ENCODE results near the gene EBI3.
A peak's percentile ranks its signal among the peaks of the same experiment; 100 is the strongest.
"Not testable (repeated sequence)": the region's sequence is repeated elsewhere in the genome, so short reads cannot be mapped to it uniquely, and the experiment has no call there.

EBI3 gene

DNA sequence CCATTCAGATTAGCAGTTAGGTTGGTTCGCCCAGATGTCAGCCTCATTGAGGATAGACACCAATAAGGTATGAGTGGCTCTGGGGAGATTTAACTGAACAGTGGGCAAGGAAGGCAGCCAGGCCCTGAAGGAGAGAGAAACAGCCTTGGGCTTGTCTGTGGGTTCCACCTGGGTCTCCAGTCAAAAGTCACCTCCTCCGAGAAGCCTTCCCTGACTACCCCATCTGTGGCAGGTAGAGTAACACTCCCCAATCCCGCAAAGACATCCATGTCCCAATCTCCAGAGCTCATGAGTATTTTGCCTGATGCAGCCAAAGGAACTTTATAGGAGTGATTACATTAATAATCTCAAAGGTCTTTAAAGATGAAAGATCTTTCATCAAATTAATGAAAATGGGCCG is 9.5 kb downstream of the EBI3 start:
- no peak for TF ChIP-seq GATA1 (IDR thresholded peaks at IDR 0.05; ENCODE audit: low read depth, low read length)
- no peak for TF ChIP-seq POLR2A (IDR thresholded peaks at IDR 0.05; ENCODE audit: low read length)
- no peak for DNase-seq

DNA sequence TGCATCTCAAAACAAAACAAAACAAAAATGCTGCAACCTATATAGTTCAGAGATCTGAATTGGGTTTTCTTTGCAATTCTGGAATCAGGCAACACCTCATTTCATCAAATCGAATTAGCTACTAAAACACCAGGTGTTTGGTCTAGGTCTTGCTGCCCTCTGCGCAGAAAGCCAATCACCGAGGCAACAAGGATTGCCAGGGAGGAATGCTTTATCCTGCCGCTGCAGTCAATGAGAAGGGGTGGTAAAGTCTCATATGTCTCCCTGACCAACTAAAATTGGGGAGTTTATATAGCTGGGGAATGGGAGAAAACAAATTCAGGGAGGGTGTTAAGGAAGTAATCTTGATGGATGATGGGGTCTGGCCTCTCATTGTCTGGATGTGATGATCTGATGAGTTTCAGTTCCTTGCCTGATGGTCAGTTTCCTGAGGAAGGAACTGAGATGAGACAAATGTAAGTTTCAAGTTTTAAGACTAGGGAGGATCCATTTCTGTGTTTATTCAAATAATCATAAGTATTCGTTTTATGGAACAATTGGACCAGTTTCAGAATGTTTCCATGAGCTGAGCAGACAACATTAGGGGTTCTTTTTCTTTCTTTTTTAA is 12.6 kb downstream of the EBI3 start:
- DNase-seq, result no peak
- TF ChIP-seq GATA1 (IDR thresholded peaks at IDR 0.05; ENCODE audit: low read depth, low read length) (no peak), POLR2A (IDR thresholded peaks at IDR 0.05; ENCODE audit: low read length) (no peak)

DNA sequence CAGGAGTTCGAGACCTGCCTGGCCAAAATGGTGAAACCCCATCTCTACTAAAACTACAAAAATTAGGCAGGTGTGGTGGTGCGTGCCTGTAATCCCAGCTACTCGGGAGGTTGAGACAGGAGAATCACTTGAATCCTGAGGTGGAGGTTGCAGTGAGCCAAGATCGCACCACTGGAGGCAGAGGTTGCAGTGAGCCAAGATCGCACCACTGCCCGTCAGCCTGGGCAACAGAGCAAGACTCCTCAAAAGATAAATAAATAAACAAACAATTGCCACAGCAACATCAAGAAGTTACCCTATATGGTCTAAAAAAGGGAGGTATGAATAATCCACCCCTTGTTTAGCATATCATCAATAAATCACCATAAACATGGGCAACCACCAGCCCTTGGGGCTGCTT is 16.6 kb downstream of the EBI3 start:
- not testable (repeated sequence) for DNase-seq

DNA sequence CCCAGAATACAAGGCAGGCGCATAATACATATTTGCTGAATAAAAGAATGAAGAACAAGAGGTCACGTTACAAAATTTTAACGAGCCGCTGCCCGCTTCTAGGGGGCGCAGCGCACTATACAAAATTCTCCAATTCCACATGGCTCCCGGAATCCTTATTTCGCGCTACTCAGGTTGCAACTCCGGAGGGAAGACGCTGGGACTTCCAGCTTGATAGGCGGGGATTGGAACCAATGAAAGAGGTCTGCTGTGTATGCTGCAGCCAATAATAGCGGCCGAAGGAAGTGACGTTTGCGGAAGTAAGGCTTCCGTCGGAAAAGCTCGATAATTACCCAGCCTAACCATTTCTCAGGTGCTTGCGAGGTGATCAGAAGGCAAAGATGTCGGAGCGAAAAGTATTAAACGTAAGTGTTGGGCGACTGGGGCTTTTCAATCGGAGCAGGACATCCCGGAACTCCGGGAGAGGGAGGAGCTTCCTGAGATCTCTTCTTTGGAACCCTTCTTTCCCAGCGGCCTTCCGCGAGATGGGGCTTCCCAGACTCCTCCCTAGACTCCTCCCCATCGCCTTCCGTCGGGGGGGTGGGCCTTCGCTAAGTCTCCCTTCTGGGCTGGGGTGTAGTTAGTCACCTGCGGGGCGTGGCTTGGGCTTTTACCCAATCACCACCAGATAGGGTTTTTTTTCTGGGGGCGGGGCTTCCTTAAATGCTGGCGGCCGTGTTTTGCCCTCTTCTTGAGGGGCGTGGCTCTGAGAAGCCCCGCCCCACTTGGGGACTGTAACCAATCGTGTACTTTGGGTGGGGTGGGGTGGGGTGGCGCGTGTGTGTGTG is 17.7 kb downstream of the EBI3 start, which contains the start of gene YJU2:
Gene YJU2, plus strand, starts transcription at position 314 of the 827 bp plus-strand sequence. Its CDS starts 67 bp downstream, at position 381.
- peak; percentile 99 for DNase-seq
- no peak for TF ChIP-seq GATA1 (IDR thresholded peaks at IDR 0.05; ENCODE audit: low read depth, low read length)
- peak; percentile 89 for TF ChIP-seq POLR2A (IDR thresholded peaks at IDR 0.05; ENCODE audit: low read length)

DNA sequence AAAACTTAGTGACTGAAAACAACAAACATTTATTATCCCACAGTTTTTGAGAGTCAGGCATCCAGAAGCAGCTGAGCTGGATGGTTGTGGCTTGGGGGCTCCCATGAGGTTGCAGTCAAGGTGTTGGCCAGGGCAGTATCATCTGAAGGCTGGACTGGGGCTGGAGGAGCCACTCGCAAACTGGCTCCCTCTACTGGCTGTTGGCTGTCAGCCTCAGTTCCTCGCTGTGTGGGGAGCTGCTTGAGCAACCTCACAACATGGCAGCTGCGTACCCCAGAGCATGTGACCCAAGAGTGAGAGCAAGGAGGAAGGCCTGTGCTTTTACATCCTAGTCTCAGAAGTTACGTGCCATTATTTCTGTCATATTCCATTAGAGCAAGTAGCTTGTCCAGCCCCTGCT is 27.2 kb downstream of the EBI3 start:
- DNase-seq, result peak in 1 of 2 experiments; percentile 24
- TF ChIP-seq POLR2A (IDR thresholded peaks at IDR 0.05; ENCODE audit: low read length) (no peak), GATA1 (IDR thresholded peaks at IDR 0.05; ENCODE audit: low read depth, low read length) (no peak)

DNA sequence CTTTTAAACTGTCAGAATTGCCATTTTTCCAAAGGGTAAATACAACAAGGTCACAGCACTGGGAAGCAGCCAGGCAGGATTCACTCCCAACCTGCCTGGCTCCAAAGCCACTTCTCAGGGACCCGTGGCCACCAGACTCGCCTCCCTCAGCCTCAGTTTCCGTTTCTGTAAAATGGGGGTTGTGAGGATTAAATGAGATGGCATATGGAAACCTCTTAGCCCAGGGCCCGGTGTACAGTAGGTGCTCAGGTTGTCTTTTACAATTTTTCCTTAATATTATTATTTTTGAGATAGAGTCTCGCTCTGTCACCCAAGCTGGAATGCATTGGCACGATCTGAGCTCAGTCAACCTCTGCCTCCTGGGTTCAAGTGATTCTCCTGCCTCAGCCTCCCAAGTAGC is 27.7 kb downstream of the EBI3 start:
- no peak for TF ChIP-seq POLR2A (IDR thresholded peaks at IDR 0.05; ENCODE audit: low read length)
- TF ChIP-seq GATA1 (IDR thresholded peaks at IDR 0.05; ENCODE audit: low read depth, low read length), result no peak
- DNase-seq, result no peak

DNA sequence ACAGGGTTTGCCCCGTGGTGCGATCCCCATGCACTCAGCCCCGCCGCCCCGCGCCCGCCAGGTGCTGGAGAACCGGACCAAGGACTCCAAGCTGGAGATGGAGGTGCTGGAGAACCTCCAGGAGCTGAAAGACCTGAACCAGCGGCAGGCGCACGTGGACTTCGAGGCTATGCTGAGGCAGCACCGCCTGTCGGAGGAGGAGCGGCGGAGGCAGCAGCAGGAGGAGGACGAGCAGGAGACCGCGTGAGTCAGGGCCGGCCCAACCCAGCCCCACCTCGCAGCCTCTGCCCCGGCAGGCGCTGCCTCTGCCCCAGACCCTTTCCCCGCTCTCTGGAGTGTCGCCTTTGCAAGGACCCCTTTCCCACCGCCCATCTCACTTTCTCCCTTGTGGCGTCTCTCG is 28.9 kb downstream of the EBI3 start:
- no peak for DNase-seq

DNA sequence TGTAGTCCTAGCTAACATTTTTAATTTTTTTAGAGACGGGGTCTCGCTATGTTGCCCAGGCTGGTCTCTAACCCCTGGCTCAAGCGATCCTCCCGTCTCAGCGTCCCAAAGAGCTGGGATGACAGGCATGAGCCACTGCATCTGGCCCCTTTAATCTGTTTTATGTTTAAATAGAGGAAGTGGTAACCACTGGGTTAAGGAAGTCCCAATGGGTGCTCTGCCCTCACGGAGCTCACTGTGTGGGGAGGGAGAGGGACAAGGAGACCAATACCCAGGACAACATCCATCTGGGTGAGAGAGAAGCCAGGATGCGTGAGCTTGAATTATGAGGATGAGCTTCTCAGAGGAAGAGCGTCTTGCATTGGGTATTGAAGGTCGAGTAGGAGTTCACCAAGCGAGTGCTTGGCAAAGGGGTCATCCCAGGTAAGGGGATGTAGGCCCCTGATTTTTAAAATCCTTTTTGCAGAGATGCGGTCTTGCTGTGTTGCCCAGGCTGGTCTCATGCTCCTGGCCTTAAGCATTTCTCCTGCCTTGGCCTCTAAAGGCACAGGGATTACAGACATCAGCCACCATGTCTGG is 31.4 kb downstream of the EBI3 start:
- no peak for DNase-seq
- no peak for TF ChIP-seq GATA1 (IDR thresholded peaks at IDR 0.05; ENCODE audit: low read depth, low read length)
- no peak for TF ChIP-seq POLR2A (IDR thresholded peaks at IDR 0.05; ENCODE audit: low read length)

More for the DNA sequence above, 28.9 kb downstream of the EBI3 start:
- TF ChIP-seq GATA1 (IDR thresholded peaks at IDR 0.05; ENCODE audit: low read depth, low read length) (no peak), POLR2A (IDR thresholded peaks at IDR 0.05; ENCODE audit: low read length) (no peak)

DNA sequence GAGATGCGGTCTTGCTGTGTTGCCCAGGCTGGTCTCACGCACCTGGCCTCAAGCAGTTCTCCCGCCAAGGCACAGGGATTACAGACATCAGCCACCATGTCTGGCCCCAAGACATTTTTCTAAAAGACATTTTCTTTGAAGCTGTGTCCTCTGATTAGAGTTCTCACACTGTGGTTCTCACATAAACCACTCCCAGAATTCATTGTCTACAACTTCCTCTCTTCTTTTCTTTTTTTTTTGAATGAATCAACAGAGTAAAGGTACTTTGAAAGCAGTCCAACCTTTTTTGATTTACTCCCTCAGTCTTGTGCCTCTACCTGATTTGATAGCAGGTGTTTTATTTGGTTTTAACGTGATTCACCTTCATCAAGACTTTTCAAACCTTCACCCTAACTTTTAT is 35.5 kb downstream of the EBI3 start:
- TF ChIP-seq POLR2A (IDR thresholded peaks at IDR 0.05; ENCODE audit: low read length) (no peak), GATA1 (IDR thresholded peaks at IDR 0.05; ENCODE audit: low read depth, low read length) (no peak)
- DNase-seq, result no peak

DNA sequence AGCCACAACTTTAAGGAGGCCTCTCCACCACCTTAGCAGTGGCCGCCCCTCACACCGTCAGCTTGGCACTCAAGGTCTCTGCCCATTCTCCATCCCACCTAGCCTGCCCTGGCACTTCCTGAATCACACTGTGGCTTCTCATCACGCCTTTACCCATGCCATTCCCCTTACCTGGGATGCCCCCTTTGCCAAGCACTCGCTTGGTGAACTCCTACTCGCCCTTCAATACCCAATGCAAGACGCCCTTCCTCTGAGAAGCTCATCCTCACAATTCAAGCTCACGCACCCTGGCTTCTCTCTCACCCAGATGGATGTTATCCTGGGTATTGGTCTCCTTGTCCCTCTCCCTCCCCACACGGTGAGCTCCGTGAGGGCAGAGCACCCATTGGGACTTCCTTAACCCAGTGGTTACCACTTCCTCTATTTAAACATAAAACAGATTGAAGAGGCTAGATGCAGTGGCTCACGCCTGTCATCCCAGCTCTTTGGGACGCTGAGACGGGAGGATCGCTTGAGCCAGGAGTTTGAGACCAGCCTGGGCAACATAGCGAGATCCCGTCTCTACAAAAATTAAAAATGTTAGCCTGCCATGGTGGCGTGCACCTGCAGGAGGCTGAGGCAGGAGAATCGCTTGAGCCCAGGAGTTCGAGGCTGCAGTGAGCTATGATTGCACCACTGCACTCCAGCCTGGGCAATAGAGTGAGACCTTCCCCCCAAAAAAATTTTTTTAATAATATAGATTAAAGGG is 37.1 kb downstream of the EBI3 start:
- TF ChIP-seq POLR2A (IDR thresholded peaks at IDR 0.05; ENCODE audit: low read length) (no peak), GATA1 (IDR thresholded peaks at IDR 0.05; ENCODE audit: low read depth, low read length) (no peak)
- DNase-seq, result no peak

DNA sequence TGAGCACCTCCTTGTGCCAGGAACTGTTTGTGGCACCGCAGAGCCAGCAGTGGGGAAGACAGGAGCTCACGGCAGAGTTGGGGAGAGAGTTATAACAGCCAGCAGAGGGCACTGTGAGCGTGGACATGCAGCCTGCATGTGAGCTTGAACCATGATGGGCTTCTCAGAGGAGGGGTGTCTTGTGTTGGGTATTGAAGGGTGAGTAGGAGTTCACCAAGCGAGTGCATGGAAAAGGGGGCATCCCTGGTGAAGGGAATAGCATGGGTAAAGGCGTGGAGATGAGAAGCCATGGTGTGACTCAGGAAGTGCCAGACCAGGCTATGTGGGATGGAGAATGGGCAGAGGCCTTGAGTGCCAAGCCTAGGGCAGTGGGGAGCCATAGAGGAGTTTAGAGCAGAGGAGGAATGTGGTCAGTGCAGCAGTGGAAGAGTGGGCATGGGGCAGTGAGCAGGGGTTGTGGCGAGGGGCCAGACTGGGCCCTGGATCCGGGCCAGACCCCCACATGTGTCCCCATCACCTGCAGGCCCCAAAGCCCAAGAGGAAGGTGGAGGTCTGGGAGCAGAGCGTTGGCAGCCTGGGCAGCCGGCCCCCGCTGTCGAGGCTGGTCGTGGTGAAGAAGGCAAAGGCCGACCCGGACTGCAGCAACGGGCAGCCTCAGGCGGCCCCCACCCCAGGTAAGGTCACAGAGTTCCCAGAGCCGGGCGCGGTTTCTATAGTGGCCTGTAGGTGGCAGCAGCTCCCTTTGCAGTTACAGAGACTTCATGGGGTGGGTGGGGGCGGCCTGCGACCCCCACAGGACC is 38.0 kb downstream of the EBI3 start:
- peak; percentile 81 to 85 for DNase-seq

DNA sequence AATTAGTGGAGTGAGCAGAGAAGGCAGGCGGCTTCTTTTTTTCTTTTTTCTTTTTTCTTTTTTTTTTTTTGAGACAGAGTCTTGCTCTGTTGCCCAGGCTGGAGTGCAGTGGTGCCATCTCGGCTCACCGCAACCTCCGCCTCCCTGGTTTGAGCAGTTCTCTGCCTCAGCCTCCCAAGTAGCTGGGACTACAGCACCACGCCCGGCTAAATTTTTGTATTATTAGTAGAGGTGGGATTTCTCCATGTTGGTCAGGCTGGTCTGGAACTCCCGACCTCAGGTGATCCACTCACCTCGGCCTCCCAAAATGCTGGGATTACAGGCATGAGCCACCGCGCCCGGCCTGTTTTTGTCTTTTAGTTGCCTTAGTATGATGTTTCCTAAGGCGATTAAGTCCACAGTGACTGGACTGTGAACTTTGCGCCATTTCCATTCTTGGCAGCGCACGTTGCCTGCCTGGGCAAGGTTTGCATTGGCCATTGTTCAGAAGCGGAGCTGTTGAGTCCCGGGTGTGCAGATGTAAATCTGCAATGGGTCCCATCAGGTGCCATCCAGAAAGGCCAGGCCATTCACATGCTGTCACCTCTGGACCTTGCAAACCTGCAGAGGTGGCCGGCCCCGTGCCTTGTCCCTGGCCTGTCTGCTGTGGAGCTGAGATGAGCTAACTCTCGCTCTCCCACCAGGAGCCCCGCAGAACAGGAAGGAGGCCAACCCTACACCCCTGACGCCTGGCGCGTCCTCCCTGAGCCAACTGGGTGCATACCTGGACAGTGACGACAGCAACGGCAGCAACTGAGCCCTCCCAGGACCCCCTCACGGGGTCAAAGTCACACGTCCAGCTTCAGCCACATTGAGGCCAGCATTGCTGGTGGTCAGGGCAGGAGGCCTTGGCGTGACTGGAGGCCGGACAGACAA is 38.8 kb downstream of the EBI3 start:
- DNase-seq, result no peak
- no peak for TF ChIP-seq POLR2A (IDR thresholded peaks at IDR 0.05; ENCODE audit: low read length)
- no peak for TF ChIP-seq GATA1 (IDR thresholded peaks at IDR 0.05; ENCODE audit: low read depth, low read length)

More for the DNA sequence above, 38.0 kb downstream of the EBI3 start:
- TF ChIP-seq POLR2A (IDR thresholded peaks at IDR 0.05; ENCODE audit: low read length) (no peak), GATA1 (IDR thresholded peaks at IDR 0.05; ENCODE audit: low read depth, low read length) (no peak)
